Measurements from ENCODE around the gene ZNF780B.
A peak's percentile ranks its signal among the peaks of the same experiment; 100 is the strongest.
"Not testable (repeated sequence)": the region's sequence is repeated elsewhere in the genome, so short reads cannot be mapped to it uniquely, and the experiment has no call there.

ZNF780B gene

DNA sequence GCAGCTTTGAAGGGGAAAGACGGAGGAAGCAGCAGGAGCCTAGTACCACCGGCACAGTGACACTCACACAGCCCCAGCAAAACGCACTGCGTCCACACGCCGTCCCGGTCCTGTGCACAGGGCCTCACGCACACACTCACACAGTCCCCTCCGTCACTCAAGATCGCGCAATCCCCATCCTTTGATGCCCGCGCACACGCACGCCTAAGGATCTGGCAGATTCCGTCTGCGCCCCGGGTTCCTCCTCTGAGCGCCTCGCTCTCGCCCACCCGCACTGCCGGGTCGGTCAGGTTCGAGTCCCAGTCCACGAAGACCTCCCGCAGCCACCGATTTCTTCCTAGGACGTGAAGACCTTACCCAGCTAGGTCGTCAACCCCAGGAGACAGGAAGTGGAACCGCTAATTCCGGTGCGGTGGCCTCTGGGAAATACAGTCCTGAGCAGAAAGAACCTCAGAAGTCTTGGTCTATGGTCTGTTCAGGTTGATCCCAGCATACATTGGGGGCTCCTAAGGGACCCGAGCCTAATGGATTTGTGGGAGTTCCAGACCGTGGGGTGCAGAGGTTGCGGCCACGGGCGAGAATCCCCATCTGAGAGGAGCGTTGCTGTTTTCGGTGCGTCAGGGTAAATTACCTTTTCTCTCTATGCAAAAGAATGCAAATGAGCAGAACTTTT is at the start of gene ZNF780B:
ZNF780B (minus strand) TSS at position 400 of the 673 bp plus-strand sequence. CDS start 5,899 bp downstream, outside the sequence.
- peak; percentile 57 for DNase-seq

DNA sequence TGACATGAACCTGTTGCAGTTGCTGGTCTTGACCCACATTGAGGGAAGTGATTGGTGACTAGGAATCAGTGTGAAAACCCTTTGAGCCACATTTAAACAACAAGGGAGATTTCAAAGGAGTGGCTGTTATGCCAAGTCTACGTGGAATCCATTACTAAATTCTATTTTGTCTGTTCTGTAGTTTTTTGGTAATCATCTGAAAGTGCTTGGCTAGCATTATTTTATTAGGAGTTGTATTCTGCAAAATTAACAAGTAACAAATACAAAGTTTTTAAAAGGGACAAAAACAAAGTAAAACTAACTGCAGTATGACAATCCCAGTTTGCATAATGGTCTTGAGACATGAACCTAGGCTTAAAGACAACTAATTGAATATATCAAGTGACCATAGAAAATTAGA is 48.7 kb upstream of the ZNF780B start:
- no peak for DNase-seq

- DNase-seq = no peak
These were observed 47.6 kb upstream of the ZNF780B start for GRCh38 chr19:40103600-40103999.

GRCh38 chr19:40101813-40102212 is 45.8 kb upstream of the ZNF780B start:
- DNase-seq = no peak

DNA sequence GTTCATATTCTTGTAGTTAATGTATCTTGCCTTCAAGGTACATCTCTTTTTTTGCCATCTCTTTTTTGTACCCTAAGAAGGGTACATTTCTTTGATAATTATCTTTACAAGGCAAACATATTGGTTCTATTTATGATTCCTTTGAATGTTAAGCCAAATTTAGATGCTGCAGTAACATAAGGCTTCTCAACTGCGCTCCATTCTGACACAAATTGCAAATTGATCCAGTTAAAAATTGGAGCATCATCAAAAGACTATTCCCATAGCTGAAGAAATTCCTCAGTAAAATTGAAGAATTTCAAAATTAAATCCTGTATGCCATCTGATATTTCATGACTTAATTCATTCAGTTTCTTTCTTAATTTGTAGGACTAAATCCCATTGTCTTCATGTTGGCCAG is 37.4 kb upstream of the ZNF780B start:
- DNase-seq = no peak

DNA sequence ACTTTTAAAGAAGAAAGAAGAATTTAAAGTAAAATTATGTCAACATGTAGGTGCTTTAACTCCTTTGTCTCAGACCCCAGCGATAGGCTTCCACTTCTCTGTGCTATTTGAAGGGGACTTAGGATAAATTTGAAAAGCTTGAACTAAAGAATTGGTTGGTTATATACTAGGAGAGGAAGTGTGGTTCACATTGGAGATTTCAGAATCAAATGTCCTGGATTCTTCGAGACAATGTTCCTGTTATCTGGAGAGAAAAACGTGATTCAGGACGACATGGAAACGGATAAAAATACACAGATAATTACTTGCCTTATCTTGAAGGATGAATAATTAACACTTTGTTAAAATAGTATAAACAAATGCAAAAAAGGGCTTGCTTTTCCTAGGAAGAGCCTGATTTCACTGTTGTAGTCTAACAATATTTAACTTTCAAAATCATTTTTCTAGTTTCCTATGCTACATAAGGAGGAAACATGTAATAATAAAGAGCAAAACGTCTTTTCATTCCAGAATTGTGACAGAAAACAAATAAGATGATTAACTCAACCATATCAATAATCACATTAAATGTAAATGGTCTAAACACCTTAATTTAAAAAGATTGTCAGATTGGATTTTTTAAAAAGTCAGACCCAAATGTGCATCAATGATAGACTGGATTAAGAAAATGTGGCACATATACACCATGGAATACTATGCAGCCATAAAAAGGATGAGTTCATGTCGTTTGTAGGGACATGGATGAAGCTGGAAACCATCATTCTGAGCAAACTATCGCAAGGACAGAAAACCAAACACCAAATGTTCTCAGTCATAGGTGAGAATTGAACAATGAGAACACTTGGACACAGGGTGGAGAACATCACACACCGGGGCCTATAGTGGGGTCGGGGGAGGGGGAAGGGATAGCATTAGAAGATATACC is 35.4 kb upstream of the ZNF780B start:
- DNase-seq = no peak

GRCh38 chr19:40090241-40091204 is 34.5 kb upstream of the ZNF780B start, which contains the start of gene ZNF780A:
Gene ZNF780A, minus strand, starts transcription at chr19:40090943. Its CDS starts 6,190 bp downstream, at chr19:40084753.
- DNase-seq = peak; percentile 60

DNA sequence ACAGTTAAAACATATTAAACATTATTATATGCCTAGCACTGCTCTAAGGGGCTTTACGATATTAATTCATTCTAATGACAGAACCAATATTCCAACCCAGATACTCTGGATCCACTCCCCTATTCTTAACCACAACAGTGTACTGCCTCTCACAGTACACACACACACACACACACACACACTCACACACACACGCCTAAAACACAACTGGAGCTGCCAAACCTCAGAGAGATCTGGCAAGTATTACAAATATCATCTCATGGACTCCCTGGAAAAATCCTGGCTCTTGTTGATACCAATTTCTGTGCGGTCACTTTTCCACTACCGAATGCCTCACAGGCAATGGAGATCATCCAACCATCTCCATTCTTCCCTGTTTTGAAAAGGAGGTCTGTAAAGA is 33.4 kb upstream of the ZNF780B start:
- DNase-seq = peak; percentile 10

DNA sequence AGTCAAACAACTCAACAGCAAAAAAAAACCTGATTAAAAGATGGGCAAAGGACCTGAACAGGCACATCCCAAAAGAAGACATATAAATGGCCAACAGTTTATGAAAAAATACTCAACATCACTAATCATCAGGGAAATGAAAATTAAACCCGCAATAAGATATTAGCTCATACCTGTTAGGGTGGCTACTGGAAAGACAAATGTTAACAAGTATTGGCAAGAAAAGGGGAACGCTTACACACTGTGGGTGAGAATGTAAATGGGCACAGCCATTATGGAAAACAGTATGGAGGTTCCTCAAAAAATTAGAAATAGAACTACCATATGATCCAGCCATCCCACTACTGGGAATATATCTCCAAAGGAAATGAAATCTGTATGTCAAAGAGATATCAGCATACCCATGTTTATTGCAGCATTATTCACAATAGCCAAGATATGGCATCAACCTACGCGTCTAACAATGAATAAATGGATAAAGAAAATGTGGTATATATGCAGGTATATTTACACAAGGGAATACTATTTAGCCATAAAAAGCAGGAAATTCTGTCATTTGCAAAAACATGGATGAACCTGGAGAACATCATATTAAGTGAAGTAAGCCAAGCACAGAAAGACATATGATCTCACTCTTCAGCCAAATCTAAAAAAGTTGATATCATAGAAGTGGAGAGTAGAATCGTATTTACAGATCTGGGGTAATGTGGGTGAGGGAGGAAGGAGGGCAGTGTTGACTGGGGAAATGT is 32.4 kb upstream of the ZNF780B start:
- no peak for DNase-seq

GRCh38 chr19:40084948-40085347 is 28.9 kb upstream of the ZNF780B start:
- no peak for DNase-seq

DNA sequence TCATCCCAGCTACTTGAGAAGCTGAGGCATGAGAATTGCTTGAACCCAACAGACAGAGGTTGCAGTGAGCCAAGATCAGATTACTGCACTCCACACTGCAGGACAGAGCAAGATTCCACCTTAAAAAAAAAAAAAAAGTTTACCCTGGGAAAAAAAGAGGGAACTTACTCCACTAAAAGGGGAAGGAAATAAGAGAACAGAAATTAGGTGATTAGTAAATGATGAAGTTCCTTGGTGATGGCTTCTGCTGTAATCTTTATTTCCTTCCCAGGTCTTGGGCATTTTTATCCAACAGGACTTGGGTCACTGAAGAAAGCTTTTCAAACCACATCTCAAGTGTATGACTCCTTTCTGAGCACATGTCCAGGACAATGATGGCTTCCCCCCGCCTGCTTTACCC is 25.4 kb upstream of the ZNF780B start:
- DNase-seq = no peak

DNA sequence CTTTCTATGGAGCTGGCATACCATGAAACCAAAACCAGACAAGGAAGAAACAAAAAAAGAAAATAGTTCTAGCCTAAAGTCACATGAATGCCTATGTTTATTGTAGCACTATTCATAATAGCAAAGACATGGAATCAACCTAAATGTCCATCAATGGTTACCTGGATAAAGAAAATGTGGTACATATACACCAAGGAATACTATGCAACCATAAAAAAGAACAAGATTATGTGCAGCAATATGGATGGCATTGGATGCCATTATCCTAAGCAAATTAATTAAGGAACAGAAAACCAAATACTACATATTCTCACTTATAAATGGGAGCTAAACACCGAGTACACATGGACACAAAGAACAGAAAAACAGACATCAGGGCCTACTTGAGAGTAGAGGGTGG is 24.3 kb upstream of the ZNF780B start:
- no peak for DNase-seq

DNA sequence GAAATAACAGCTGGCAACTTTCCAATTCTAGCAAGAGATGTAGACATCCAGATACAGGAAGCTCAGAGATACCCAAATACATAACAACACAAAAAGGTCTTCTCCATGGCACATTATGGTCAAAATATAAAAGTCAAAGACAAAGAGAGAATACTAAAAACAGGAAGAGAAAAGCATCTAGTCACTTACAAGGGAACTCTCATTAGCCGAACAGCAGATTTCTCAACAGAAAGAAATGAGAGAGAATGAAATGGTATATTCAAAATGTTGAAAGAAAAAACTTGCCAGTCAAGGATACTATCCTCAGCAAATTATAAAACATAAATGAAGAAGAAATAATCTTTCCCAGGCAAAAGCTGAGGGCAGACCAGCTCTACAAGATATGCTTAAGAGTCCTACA is 22.3 kb upstream of the ZNF780B start:
- no peak for DNase-seq

GRCh38 chr19:40070058-40070457 is 14.0 kb upstream of the ZNF780B start:
- no peak for DNase-seq

- no peak for DNase-seq
These were observed 3.6 kb upstream of the ZNF780B start for GRCh38 chr19:40059624-40060023.

- no peak for DNase-seq
These were observed 1.1 kb upstream of the ZNF780B start for GRCh38 chr19:40057166-40057565.

DNA sequence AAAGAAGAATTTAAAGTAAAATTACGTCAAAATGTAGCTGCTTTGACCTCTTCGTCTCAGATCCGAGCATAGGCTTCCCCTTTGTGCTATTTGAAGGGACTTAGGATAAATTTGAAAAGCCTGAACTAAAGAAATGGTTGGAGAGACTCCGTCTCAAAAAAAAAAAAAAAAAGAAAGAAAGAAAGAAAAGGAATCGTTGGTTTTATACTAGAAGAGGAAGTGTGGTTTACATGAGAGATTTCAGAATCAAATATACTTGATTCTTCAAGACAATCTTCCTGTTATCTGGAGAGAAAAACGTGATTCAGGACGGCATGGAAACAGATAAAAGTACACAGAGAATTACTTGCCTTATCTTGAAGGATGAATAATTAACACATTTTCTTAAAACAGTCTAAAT is 474 bp upstream of the ZNF780B start:
- no peak for DNase-seq

- DNase-seq = no peak
These were observed 982 bp downstream of the ZNF780B start for GRCh38 chr19:40055049-40055448.

GRCh38 chr19:40054632-40055031 is 1.4 kb downstream of the ZNF780B start:
- DNase-seq = no peak

DNA sequence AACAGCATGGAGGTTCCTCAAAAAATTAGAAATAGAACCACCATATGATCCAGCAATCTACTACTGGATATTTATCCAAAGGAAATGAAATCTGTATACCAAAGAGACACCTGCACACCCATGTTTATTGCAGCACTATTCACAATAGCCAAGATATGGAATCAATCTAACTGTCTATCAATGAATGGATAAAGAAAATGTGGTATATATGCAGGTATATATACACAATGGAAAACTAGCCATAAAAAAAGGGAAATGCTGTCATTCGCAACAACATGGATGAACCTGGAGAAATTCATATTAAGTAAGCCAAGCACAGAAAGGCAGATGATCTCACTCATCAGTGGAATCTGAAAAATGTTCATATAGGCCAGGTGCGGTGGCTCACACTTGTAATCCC is 2.5 kb downstream of the ZNF780B start:
- DNase-seq = no peak

DNA sequence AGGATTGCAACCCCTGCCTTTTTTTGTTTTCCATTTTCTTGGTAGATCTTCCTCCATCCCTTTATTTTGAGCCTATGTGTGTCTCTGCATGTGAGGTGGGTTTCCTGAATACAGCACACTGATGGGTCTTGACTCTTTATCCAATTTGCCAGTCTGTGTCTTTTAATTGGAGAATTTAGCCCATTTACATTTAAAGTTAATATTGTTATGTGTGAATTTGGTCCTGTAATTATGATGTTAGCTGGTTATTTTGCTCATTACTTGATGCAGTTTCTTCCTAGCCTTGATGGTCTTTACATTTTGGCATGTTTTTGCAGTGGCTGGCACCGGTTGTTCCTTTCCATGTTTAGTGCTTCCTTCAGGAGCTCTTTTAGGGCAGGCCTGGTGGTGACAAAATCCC is 14.3 kb downstream of the ZNF780B start:
- DNase-seq = not testable (repeated sequence)

GRCh38 chr19:40038047-40038446 is 18.0 kb downstream of the ZNF780B start:
- DNase-seq = not testable (repeated sequence)

All from fibroblast of skin of right quadriceps (primary cell).